ENCODE measurements around the gene TMEM220.

DNA sequence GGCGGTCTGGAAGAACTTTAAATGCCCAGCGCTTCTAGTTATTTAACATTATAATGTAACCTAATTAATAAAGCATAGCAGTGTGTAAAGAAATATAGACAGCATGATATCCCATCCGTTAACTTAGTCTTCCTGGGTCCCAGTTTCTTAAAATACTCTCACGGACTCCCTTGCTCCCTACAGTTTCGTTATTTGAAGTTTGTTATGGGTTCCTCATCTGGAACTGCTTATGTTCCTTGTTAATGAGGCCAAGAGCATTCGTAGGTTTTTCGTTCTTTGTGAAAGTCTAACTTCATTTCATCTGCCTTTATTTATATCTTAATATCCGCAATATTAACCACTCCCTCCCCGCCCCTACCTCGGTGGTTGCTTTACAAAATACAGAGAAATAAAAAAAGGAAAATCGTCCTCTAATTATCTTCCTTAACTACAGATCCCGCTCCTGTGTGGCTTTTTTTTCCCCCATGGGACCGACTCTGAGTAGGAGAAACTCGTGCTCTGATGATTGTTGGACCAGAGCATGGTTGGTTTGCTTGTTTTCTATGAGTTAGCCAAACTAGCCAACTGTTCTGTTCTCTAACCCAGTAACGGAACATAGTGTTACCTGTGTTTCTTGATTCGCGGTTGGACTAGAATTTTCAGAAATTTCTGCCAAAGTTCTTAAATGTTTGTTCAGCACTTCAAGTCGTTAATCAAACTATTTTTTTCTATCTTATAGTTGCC is 31.6 kb downstream of the TMEM220 start:
- TF ChIP-seq MXI1 (IDR thresholded peaks at IDR 0.05; ENCODE audit: borderline replicate concordance, low read depth, low read length) (no peak), POLR2A (IDR thresholded peaks at IDR 0.05; ENCODE audit: low read depth, low read length) (no peak), MAFK (IDR thresholded peaks at IDR 0.05; ENCODE audit: low read depth, low read length) (no peak)

Data from IMR-90 (cell line).